HepG2 (cell line): ENCODE results near the gene CASZ1. TPM values are rescaled to one million over a fixed set of nuclear protein-coding genes. Genes with fewer than 3 reads are reported as not detected.

Source experiments
- ATAC-seq: fragments of 200-7000 bp; cut with Tn5 transposase; 3 replicates; pipeline ENCODE4 v1.9.1; 2020; ENCODE audit warnings: mild to moderate bottlenecking, moderate library complexity
- BruUV-seq: library from RNA; stranded (reverse); fragments of 400-500 nt; replicated peaks from 2 replicates; lab custom pipeline; 2021; lab: Mats Ljungman, UMichigan
- CTCF ChIA-PET: fragments of 300-600 bp; formaldehyde crosslinking; extraction: SDS; loops from one replicate; lab custom pipeline; 2021; ENCODE audit warnings: low total read pairs, inconsistent platforms, low intra/inter-chr PET ratio; lab: Yijun Ruan, JAX
- POLR2A ChIA-PET: fragments of 350-600 bp; sonication (Branson Sonifier 250); formaldehyde crosslinking; loops from one replicate; lab custom pipeline; 2020; ENCODE audit warnings: antibody characterized with exemption, inconsistent platforms; lab: Yijun Ruan, JAX
- DNase-seq: peaks from one replicate; pipeline ENCODE4 v3.0.0-alpha.2; 2015; ENCODE audit warnings: low spot score
- FAIRE-seq: peaks from 3 replicates; lab custom pipeline; 2011; peaks lifted over from hg19 to GRCh38; lab: Jason Lieb, UNC
- H2AFZ ChIP-seq: one replicate; pipeline ENCODE4 v1.6.1; 2011; ENCODE audit warnings: low read length, inconsistent platforms
- H3K27ac ChIP-seq: fragments of 300-600 bp; 3 replicates; pipeline ENCODE4 v1.8.0; 2011; ENCODE audit warnings: mixed run types, mild to moderate bottlenecking, mixed read lengths, low read length, inconsistent platforms; ENCODE audit not compliant: insufficient read depth; ENCODE audit errors: extremely low read length
- H3K27me3 ChIP-seq, 2 experiments: fragments of 200-600 bp in 1 of 2; 2 replicates in 1 of 2; 3 replicates in 1 of 2; pipeline versions ENCODE4 v1.6.0 to v1.8.0; 2011; ENCODE audit warnings: low read length in 2 of 2, mild to moderate bottlenecking in 2 of 2, moderate library complexity in 2 of 2, inconsistent platforms in 1 of 2; ENCODE audit not compliant: insufficient read depth in 2 of 2, control insufficient read depth in 1 of 2
- H3K36me3 ChIP-seq, 2 experiments: fragments of 200-600 bp in 1 of 2; replicated peaks in 1 of 2; 2 replicates in 1 of 2; 3 replicates in 1 of 2; pipeline versions ENCODE4 v1.5.1 to v1.8.0; 2011; ENCODE audit warnings: low read length in 2 of 2, inconsistent platforms in 1 of 2; ENCODE audit not compliant: insufficient read depth in 2 of 2, control insufficient read depth in 1 of 2
- H3K4me1 ChIP-seq: 2 replicates; pipeline ENCODE4 v1.5.1; 2012; ENCODE audit warnings: low read length, inconsistent platforms; ENCODE audit not compliant: insufficient read depth
- H3K4me2 ChIP-seq: 2 replicates; pipeline ENCODE4 v1.6.0; 2011; ENCODE audit warnings: low read depth, low read length, inconsistent platforms
- H3K4me3 ChIP-seq, 3 experiments: fragments of 200-600 bp in 1 of 3; sonication (generic), shearing (Covaris generic) in 1 of 3; replicated peaks in 1 of 3; 2 replicates each; pipeline ENCODE4 v1.5.1; 2011 to 2016; ENCODE audit warnings: low read length in 3 of 3, inconsistent platforms in 2 of 3, low read depth in 2 of 3, mild to moderate bottlenecking in 2 of 3, control low read depth in 1 of 3, mixed read lengths in 1 of 3; ENCODE audit not compliant: insufficient read depth in 1 of 3
- H3K79me2 ChIP-seq: one replicate; pipeline ENCODE4 v1.6.1; 2011; ENCODE audit warnings: low read length, inconsistent platforms; ENCODE audit not compliant: insufficient read depth
- H3K9ac ChIP-seq: 2 replicates; pipeline ENCODE4 v1.6.0; 2011; ENCODE audit warnings: mild to moderate bottlenecking, low read depth, low read length, inconsistent platforms; ENCODE audit not compliant: insufficient read depth
- H3K9me3 ChIP-seq: 2 replicates; pipeline ENCODE4 v1.5.1; 2012; ENCODE audit warnings: mild to moderate bottlenecking, low read length
- H4K20me1 ChIP-seq: 2 replicates; pipeline ENCODE4 v1.6.0; 2011; ENCODE audit warnings: inconsistent platforms, mild to moderate bottlenecking, low read length, moderate library complexity; ENCODE audit not compliant: insufficient read depth
- EZH2 ChIP-seq: conservative IDR thresholded peaks from 2 replicates; pipeline ENCODE4 v1.6.1; 2012; ENCODE audit warnings: mild to moderate bottlenecking, low read depth, low read length, moderate library complexity
- FLYWCH1 ChIP-seq: sonication (generic); formaldehyde crosslinking; IDR thresholded peaks from 2 replicates; pipeline ENCODE4 v1.8.1; 2023; ENCODE audit warnings: mild to moderate bottlenecking, missing genetic modification reagents
- HMGA1 ChIP-seq: sonication (generic); formaldehyde crosslinking; conservative IDR thresholded peaks from 2 replicates; pipeline ENCODE4 v1.4.0; 2020; ENCODE audit warnings: missing genetic modification reagents
- IRF2 ChIP-seq: IDR thresholded peaks from 2 replicates; pipeline ENCODE4 v1.6.1; 2018; ENCODE audit warnings: missing genetic modification reagents, missing compliant biosample characterization
- MED13 ChIP-seq: sonication (generic); formaldehyde crosslinking; IDR thresholded peaks from 2 replicates; pipeline ENCODE4 v1.5.0; 2020; ENCODE audit warnings: missing genetic modification reagents
- REXO4 ChIP-seq: sonication (generic); formaldehyde crosslinking; IDR thresholded peaks from 2 replicates; pipeline ENCODE4 v1.8.0; 2022; ENCODE audit warnings: missing genetic modification reagents, mild to moderate bottlenecking, borderline replicate concordance
- RXRB ChIP-seq: IDR thresholded peaks from 2 replicates; pipeline ENCODE4 v1.6.1; 2016; ENCODE audit warnings: borderline replicate concordance, missing genetic modification reagents, missing compliant biosample characterization
- SRSF9 ChIP-seq: fragments of 200-400 bp; formaldehyde crosslinking; IDR thresholded peaks from 2 replicates; pipeline ENCODE4 v1.6.1; 2018; ENCODE audit warnings: borderline replicate concordance, mild to moderate bottlenecking, low read depth, low read length; ENCODE audit not compliant: insufficient read depth, poor library complexity, severe bottlenecking
- ZFP36L1 ChIP-seq: sonication (generic); formaldehyde crosslinking; IDR thresholded peaks from 2 replicates; pipeline ENCODE4 v1.8.0; 2022; ENCODE audit warnings: mild to moderate bottlenecking, missing genetic modification reagents, moderate library complexity
- ZNF143 ChIP-seq: sonication (generic); formaldehyde crosslinking; IDR thresholded peaks from 2 replicates; pipeline ENCODE4 v1.4.0; 2020; ENCODE audit warnings: missing genetic modification reagents
- ZNF530 ChIP-seq: sonication (generic); formaldehyde crosslinking; IDR thresholded peaks from 2 replicates; pipeline ENCODE4 v1.5.0; 2020; ENCODE audit warnings: low read depth, mild to moderate bottlenecking, missing genetic modification reagents
- ZSCAN30 ChIP-seq: sonication (generic); formaldehyde crosslinking; IDR thresholded peaks from 2 replicates; pipeline ENCODE4 v1.5.0; 2020; ENCODE audit warnings: mild to moderate bottlenecking, missing genetic modification reagents
- WGBS: methylation state at CpG from one replicate; pipeline ENCODE4 v1.1.6; 2017; ENCODE audit warnings: low lambda C conversion rate; 5-methylcytosine and 5-hydroxymethylcytosine counted together
- in situ Hi-C: cut with HindIII; loops from 2 replicates; pipeline ENCODE4 v1.10.0; 2017; ENCODE audit warnings: low pct_unique_long_range_greater_than_20kb; ENCODE audit not compliant: extremely low pct_ligation_motif_present
- intact Hi-C: fragments of 100-400 bp; cut with micrococcal nuclease; formaldehyde crosslinking; loops from one replicate; pipeline ENCODE4 v1.10.0; 2022; ENCODE audit not compliant: unreplicated experiment
- polyA plus RNA-seq, 8 experiments: library from polyadenylated mRNA; depleted of rRNA in 3 of 8; stranded (reverse) in 7 of 8; unstranded in 1 of 8; fragments of >200 nt; fragmentation: Illumina TruSeq in 4 of 8; extraction: Trizol in 4 of 8; gene quantifications; 2 replicates each; pipeline versions ENCODE4 v1.2.1 to v1.2.3, GENCODE V29; 2011 to 2016; ENCODE audit warnings: low read depth in 4 of 8, missing spikeins in 1 of 8, mixed read lengths in 1 of 8; ENCODE audit not compliant: insufficient read depth in 1 of 8
- total RNA-seq, 5 experiments: library from RNA; depleted of rRNA; stranded (reverse); fragments of >200 nt; fragmentation: Illumina TruSeq; extraction: Trizol; gene quantifications; 2 replicates each; pipeline ENCODE4 v1.2.3, GENCODE V29; 2016; ENCODE audit warnings: low read depth in 1 of 5

Gene CASZ1
- total and polyA plus RNA-seq, 2 of the 13 experiments (the other 11 are each of a cell fraction or from before 2014, with no cell fraction given) = 1.9 to 3.7 TPM

DNA sequence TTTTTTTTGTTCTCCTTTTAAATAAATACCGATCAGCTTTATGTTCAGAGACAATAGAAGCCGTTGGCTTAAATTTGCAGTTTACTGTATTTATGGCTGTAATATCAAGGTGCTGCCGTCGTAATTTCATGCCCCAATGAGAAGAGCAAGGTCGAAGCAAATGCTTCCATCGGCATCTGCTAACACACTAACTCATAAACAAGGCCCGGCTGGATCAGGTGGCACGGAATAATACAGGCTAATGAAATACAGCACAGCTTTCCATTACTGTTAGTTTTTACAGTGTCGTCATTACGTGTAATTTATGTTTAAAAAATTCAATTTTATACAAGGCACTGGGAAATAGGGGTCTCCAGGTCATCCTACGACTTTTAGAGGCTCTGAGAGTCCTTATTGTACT, 202.7 kb downstream of the CASZ1 start:
- in situ Hi-C loops = no loop called here
- H3K27ac ChIP-seq = no peak overlapping the region
- POLR2A ChIA-PET = no interaction called here
- no TSS peak for BruUV-seq
- H3K9ac ChIP-seq = no peak overlapping the region
- no peaks in the 10 kb centered on the region for H3K79me2 ChIP-seq
- TF ChIP-seq SRSF9 (no peak), ZSCAN30 (CRISPR knock-in tag) (no peak), IRF2 (CRISPR knock-in tag) (no peak), FLYWCH1 (CRISPR knock-in tag) (no peak), ZNF143 (CRISPR knock-in tag) (no peak), RXRB (CRISPR knock-in tag) (no peak), ZFP36L1 (no peak), REXO4 (CRISPR knock-in tag) (no peak), MED13 (CRISPR knock-in tag) (no peak)
- TF ChIP-seq, all 625 proteins: peak for 0
- WGBS = 97% methylated on average over 11 of the region's 11 CpGs
- Histone ChIP-seq H3K36me3 (no peaks in the 10 kb centered on the region; a peak in 1 of 5 replicates), H3K9me3 (no peaks in the 10 kb centered on the region), H3K4me2 (no peak overlapping the region), H3K27me3 (no peaks in the 10 kb centered on the region), H3K4me1 (peaks cover 43% of the 10 kb centered on the region), H3K4me3 (no peak overlapping the region), H2AFZ (no peak overlapping the region), H4K20me1 (no peaks in the 10 kb centered on the region)
- ATAC-seq (no peak), FAIRE-seq (no peak), DNase-seq (no peak)
- intact Hi-C loops = loop anchor here (10.0 kb wide), 1 partner anchor 79 kb away; no protein-coding TSS in a partner anchor
- CTCF ChIA-PET = no interaction called here

DNA sequence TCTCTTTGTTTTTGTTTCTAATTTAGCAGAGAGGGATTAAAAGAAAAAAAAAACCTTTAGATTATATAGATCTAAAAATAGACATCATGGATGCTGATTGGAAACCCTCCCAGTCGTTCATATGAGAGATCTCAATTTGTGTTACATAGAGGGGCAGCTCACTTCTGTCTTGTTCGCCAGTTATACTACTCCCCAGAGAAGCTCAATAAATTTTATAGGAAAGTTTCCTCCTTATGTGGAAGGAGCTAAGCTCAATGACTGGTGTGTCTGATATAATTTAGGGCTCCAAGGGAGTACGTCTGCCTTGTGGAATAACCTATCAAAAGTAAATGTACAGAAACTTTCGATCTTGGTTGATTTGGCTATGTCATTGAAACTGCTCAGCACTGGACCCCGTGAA, 204.1 kb downstream of the CASZ1 start:
- H3K4me1 ChIP-seq = peaks cover 29% of the 10 kb centered on the region
- intact Hi-C loops (loop anchor here (10.0 kb wide), 1 partner anchor 78 kb away; no protein-coding TSS in a partner anchor), in situ Hi-C loops (no loop called here)
- H3K79me2 ChIP-seq = no peaks in the 10 kb centered on the region
- H3K4me2 ChIP-seq = no peak overlapping the region
- no peak overlapping the region for H3K9ac ChIP-seq
- ChIA-PET CTCF (no interaction called here), POLR2A (no interaction called here)
- no peaks in the 10 kb centered on the region for H4K20me1 ChIP-seq
- 79% methylated on average over 5 of the region's 5 CpGs for WGBS
- FAIRE-seq = no peak
- no TSS peak for BruUV-seq
- no peaks in the 10 kb centered on the region; a peak in 1 of 5 replicates for H3K36me3 ChIP-seq
- no peak overlapping the region for H3K27ac ChIP-seq
- no peak for DNase-seq
- no peaks in the 10 kb centered on the region for H3K9me3 ChIP-seq
- no peak overlapping the region for H3K4me3 ChIP-seq
- H2AFZ ChIP-seq = no peak overlapping the region
- H3K27me3 ChIP-seq = no peaks in the 10 kb centered on the region
- no peak for ATAC-seq
- TF ChIP-seq ZNF530 (CRISPR knock-in tag) = no peak
- no peak for TF ChIP-seq EZH2
- no peak for TF ChIP-seq HMGA1 (CRISPR knock-in tag)
